Activated T-helper 17 cell treated with anti-CD3 and anti-CD28 coated beads, Interleukin-2, amount 50 U/mL, for 72 hours (primary cell): ENCODE measurements around the gene C11orf91. TPM values are rescaled to one million over a fixed set of nuclear protein-coding genes. Genes with fewer than 3 reads are reported as not detected.

ENCODE experiments used
- ATAC-seq: fragments of 150-1000 bp; cut with Tn5 transposase; replicated peaks from 2 replicates; pipeline ENCODE4 v1.10.0; 2021; ENCODE audit warnings: mild to moderate bottlenecking, moderate library complexity
- H3K27ac Mint-ChIP-seq: one replicate; pipeline ENCODE4 v1.8.0; 2022; ENCODE audit warnings: mixed read lengths
- H3K27me3 Mint-ChIP-seq: one replicate; pipeline ENCODE4 v1.8.0; 2022; ENCODE audit warnings: mixed read lengths
- H3K36me3 Mint-ChIP-seq: one replicate; pipeline ENCODE4 v1.8.0; 2022; ENCODE audit warnings: low read depth, mild to moderate bottlenecking, mixed read lengths
- H3K4me1 Mint-ChIP-seq: one replicate; pipeline ENCODE4 v1.8.0; 2022; ENCODE audit warnings: mixed read lengths
- H3K4me3 Mint-ChIP-seq: one replicate; pipeline ENCODE4 v1.8.0; 2022; ENCODE audit warnings: mild to moderate bottlenecking, mixed read lengths
- H3K9me3 Mint-ChIP-seq: one replicate; pipeline ENCODE4 v1.8.0; 2022; ENCODE audit warnings: mixed read lengths
- total RNA-seq, 2 donors: library from RNA; stranded (reverse); gene quantifications; one replicate each; pipeline ENCODE4 v1.2.3, GENCODE V29; 2022

The C11orf91 gene, protein sequence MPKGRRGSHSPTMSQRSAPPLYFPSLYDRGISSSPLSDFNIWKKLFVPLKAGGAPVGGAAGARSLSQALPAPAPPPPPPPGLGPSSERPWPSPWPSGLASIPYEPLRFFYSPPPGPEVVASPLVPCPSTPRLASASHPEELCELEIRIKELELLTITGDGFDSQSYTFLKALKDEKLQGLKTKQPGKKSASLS
- not detected for total RNA-seq

DNA sequence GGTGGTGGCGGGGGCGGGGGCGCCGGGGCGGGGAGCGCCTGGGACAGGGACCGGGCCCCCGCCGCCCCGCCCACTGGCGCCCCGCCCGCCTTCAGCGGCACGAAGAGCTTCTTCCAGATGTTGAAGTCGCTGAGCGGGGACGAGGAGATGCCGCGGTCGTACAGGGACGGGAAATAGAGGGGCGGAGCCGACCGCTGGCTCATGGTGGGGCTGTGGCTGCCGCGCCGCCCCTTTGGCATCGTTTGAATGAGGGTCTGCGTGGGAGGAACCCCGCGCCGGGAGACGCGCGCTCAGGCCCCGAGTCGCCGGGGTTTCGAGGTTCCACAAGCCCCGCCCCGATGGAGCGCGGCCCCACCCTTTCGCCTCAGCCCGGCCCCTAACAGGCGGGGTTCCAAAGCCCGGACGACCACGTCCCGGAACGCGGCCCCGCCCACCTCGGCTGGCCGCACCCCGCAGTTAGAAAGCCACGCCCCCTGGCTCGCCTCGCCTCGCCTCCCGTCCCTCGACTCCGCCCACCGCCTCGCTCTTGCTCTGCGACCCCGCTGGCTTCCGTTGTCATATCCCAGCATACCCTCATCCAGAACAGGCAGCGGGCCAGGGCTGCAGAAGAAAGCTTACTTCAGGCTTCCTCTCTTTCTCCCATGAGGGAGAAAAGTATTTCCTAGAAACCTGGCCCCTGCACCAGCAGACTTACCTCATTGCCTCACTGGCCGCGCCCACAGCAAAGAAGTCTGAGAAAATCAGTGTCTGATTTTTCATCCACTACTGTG, at the start of gene C11orf91:
C11orf91 (minus strand) TSS at position 325 of the 770 bp plus-strand sequence; CDS start at position 239, 86 bp downstream.
- H3K36me3 Mint-ChIP-seq: no peaks in the 10 kb centered on the region
- no peaks in the 10 kb centered on the region for H3K9me3 Mint-ChIP-seq
- peaks cover 4% of the 10 kb centered on the region for H3K4me1 Mint-ChIP-seq
- peak; percentile 94 for ATAC-seq
- peak within 1 kb of the TSS; percentile 85 for H3K4me3 Mint-ChIP-seq
- peak within 1 kb of the TSS; percentile 51 for H3K27ac Mint-ChIP-seq
- H3K27me3 Mint-ChIP-seq: peaks cover 22% of the 10 kb centered on the region

DNA sequence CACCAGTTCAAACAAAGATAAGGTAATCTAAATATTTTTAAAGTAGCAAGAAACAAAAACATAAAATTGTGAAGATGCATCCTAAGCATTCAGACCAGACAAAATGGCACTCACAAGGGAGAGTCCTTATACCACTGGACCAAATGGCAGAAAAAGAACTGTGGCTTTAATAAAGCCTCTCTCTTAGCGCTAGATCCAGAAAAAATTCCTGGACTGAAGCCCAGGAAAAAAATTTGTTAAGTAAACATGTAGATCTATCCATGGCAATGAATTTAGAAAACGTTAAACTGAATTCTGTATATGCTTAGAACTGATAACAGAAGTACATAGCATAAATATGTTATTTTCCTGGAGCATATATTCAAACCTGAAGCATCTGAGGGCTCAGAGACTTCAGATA, 47.4 kb upstream of the C11orf91 start:
- H3K4me1 Mint-ChIP-seq: peaks cover 1% of the 10 kb centered on the region
- no peak overlapping the region for H3K4me3 Mint-ChIP-seq
- H3K9me3 Mint-ChIP-seq: no peaks in the 10 kb centered on the region
- peaks cover 85% of the 10 kb centered on the region for H3K36me3 Mint-ChIP-seq
- no peaks in the 10 kb centered on the region for H3K27me3 Mint-ChIP-seq
- no peak for ATAC-seq
- no peak overlapping the region for H3K27ac Mint-ChIP-seq

DNA sequence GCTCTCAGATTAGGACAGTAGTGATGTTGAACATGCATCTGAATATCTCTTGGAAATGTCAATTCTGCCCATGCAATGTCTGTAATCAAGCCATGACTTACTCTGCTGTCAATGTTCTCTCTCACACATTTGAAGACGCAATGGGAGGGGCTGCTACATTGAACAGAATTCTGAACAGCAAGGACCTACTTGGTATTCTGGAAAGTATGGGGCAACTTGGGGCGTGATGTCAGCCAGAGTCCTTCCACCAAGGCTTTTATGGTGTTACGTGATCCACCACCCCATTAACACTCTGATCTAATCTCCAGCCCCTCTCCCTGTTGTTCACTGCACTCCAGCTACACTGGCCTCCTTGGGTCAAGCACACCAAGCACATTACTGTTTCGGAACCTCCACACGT, 42.7 kb upstream of the C11orf91 start:
- no peak for ATAC-seq
- Mint-ChIP-seq H3K4me3 (no peak overlapping the region), H3K9me3 (no peaks in the 10 kb centered on the region), H3K27ac (no peak overlapping the region), H3K36me3 (peaks cover 57% of the 10 kb centered on the region), H3K4me1 (peaks cover 5% of the 10 kb centered on the region), H3K27me3 (no peaks in the 10 kb centered on the region)

DNA sequence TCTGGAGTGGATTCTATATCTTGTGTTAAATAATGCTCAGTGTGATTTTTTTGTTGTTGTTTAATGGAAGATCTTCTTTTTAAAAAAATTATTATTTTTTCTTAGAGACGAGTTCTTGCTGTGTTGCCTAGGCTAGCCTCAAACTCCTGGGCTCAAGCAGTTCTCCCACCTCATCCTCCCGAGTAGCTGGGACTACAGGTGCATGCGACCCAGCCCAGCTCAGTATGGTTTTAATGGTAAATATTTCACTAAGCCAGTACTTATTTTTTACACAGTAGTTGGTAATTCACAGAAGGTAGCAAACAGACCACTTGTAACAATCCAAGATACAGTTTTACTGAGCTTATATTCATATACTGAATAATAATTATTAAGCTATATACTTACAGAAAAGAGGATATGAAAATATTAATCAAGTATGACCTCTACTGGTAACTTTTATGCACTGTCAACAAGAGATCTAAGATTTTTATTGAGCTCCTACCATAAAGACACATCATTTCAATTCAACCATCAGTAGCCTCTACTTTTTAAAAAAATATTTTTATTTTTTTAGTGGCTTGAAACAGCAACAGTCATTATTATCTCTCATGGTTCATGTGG, 41.7 kb upstream of the C11orf91 start:
- H3K36me3 Mint-ChIP-seq: peaks cover 47% of the 10 kb centered on the region
- H3K9me3 Mint-ChIP-seq: no peaks in the 10 kb centered on the region
- no peak overlapping the region for H3K4me3 Mint-ChIP-seq
- ATAC-seq: no peak
- peaks cover 5% of the 10 kb centered on the region for H3K4me1 Mint-ChIP-seq
- H3K27ac Mint-ChIP-seq: no peak overlapping the region
- H3K27me3 Mint-ChIP-seq: no peaks in the 10 kb centered on the region

DNA sequence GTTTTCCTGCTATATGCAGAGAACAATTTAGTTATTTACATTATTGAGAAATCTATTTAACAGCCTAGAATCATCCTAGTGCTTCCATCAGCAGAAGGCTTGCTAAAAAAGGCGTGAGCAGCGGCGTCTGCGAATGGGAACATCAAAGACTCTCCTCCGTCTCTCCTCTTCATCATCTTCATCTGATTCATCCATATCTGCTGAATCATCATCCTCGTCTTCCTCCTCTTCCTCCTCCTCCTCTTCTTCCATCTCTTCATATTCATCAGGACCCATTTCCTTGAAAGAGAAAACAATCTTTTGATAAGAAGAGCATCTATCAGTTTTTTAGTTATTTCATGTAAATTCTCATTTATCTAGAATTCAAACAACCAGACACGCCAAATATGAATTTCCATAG, 41.2 kb upstream of the C11orf91 start:
- H3K4me3 Mint-ChIP-seq: no peak overlapping the region
- no peaks in the 10 kb centered on the region for H3K27me3 Mint-ChIP-seq
- no peak overlapping the region for H3K27ac Mint-ChIP-seq
- H3K36me3 Mint-ChIP-seq: peaks cover 42% of the 10 kb centered on the region
- H3K4me1 Mint-ChIP-seq: peaks cover 5% of the 10 kb centered on the region
- ATAC-seq: no peak
- H3K9me3 Mint-ChIP-seq: no peaks in the 10 kb centered on the region

DNA sequence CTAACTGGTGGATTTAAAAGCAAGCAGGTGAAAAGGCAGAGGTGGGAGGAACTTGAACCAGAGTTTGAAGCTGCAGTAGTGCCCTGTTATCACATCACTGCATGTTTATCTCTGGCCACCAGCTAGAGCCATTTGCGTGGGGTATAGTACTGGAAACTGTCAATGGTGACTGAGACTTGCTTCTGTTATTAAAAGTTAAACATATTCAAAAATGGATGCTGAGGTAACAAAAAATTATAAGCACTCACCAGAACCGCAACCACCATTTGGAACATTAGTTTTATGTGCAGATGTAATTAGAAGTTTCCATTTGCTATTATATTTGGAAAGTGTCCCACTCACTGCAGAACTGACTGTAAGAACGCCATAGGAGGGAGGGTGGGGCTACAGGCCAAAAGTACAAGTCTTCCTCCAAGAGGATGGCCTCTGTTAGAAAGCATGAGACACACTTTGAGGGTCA, 36.8 kb upstream of the C11orf91 start:
- Mint-ChIP-seq H3K4me3 (peak overlapping the region; percentile 94), H3K27ac (no peak overlapping the region), H3K9me3 (no peaks in the 10 kb centered on the region), H3K4me1 (peaks cover 25% of the 10 kb centered on the region), H3K27me3 (no peaks in the 10 kb centered on the region), H3K36me3 (peaks cover 32% of the 10 kb centered on the region)
- no peak for ATAC-seq

DNA sequence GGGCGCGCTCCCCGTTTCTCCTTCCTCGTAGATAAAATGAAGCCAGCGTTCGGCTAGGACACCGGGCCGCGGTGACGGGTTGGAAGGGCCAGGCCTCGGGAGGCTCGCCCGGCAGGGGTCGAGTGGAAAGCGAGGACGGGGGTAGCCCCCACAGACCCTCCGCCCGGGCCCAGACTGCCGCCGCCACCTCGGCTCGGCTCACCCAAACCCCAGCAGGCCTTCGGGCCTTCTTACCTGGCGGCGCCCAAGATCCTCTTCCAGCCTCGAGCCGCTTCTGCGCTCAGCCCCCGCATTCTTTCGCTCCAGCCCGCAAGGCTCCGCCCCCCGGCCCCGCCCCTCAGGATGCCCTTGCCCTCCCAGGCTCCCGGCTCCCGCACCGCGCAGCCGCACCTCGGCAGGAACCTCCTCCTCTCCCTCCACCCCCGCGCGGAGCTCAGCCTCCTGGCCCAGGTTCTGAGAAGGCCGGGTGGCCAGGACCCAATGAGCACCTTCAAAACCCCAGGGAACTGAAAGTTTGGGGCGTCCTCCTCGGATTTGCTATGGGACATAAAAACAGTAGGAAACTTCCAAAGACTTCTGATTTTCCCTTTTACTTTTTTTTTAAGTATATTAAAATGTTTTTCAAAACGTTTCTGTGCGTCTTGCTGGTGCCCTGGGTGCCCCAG, 35.7 kb upstream of the C11orf91 start, which contains the start of gene CD59:
CD59 (minus strand) TSS at position 276 of the 665 bp plus-strand sequence. CDS start 13,978 bp downstream, outside the sequence.
- Mint-ChIP-seq H3K27ac (peak within 1 kb of the TSS; percentile 93), H3K27me3 (no peaks in the 10 kb centered on the region), H3K4me3 (peak within 1 kb of the TSS; percentile 94), H3K36me3 (peaks cover 37% of the 10 kb centered on the region), H3K9me3 (no peaks in the 10 kb centered on the region), H3K4me1 (peaks cover 27% of the 10 kb centered on the region)
- ATAC-seq: peak; percentile 62

DNA sequence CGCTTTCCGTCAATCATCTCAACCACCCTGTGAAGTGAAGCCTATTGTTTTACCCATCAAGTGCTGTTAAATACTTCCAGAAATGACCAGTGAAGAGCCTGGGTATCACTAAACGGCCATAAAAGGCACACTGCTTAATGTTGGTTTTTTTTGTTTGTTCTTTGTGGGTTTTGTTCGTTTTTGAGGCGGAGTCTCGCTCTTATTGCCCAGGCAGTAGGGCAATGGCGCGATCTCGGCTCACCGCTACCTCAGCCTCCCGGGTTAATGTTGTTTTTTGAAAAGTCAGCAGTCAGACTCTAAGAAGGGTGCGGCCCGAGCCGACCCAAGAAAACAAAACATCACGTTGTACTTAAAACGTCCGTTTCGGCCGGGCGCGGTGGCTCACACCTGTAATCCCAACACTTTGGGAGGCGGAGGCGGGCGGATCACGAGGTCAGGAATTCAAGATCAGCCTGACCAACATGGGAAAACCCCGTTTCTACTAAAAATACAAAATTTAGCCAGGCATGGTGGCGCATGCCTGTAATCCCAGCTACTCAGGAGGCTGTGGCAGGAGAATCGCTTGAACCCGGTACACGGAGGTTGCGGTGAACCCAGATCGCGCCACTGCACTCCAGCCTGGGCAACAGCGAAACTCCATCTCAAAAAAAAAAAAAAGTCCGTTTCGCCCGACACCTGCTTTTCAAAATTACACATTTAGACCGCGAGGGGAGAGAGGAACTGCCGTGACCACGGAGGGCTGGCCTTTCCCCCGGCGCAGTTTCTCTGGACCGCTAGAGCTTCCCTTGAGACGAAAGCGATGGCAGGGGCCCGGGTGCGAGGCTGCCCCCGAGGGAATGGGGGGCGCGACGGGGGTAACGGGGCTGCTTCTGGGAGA, 34.9 kb upstream of the C11orf91 start:
- peaks cover 27% of the 10 kb centered on the region for H3K4me1 Mint-ChIP-seq
- peak; percentile 59 for ATAC-seq
- no peaks in the 10 kb centered on the region for H3K27me3 Mint-ChIP-seq
- H3K36me3 Mint-ChIP-seq: peaks cover 42% of the 10 kb centered on the region
- peak overlapping the region; percentile 93 for H3K27ac Mint-ChIP-seq
- H3K9me3 Mint-ChIP-seq: no peaks in the 10 kb centered on the region
- H3K4me3 Mint-ChIP-seq: peak overlapping the region; percentile 94

DNA sequence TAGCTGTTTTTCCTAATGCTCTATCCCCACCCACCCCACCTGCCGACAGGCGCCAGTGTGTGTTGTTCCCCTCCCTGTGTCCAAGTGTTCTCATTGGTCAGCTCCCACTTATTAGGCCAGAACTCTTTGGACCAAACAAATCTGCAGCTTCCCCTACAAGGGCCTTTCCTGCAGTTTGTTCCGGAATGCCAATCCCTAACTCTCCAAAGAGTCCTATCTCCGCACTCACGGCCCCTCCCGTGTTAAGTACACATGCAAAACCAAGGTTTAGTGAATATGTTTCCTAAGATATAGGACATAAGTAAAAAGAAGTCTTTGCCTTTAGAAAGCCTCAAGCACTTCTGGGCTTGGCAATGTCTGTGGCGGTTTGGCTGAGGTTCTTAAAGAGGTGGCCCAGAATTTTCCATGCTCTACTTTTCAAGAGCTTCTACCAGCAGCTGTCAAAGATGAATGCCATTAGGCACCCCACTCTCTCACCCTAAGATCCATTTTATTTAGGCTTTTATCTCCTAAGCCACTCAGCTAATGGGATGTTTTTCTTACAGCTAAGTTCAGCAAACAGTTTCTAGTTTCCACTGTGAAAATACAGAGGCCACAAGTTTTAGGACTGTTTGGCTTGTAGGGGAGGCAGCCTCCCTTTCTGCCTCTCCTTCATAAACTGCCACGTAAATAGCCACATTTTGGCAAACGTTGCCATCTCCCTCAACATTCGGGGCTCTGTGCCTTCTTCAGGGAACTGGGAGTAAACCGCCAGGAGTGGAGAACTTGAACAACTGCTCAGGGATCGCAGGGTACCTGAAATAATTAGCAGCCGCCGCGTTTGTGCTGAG, 34.0 kb upstream of the C11orf91 start:
- peaks cover 46% of the 10 kb centered on the region for H3K36me3 Mint-ChIP-seq
- no peaks in the 10 kb centered on the region for H3K9me3 Mint-ChIP-seq
- no peaks in the 10 kb centered on the region for H3K27me3 Mint-ChIP-seq
- peak overlapping the region; percentile 93 for H3K27ac Mint-ChIP-seq
- no peak for ATAC-seq
- peaks cover 27% of the 10 kb centered on the region for H3K4me1 Mint-ChIP-seq
- peak overlapping the region; percentile 94 for H3K4me3 Mint-ChIP-seq

DNA sequence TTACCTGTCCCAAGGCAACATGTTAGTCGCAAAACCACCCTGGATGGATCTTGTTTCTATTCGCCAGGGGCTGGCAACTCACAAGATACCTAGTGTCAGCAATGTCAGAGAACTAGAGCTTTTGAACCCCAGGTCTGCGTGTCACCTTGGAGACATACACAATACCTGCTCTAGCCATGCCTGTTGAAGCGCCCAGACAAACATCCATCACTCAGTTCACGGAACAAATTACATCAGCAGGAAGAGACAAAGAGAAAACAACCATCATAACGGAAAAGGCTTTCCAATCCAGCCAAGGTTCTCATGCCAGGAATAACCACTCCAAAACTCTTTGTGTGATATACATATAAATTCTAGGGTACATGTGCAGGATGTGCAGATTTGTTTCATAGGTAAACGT, 33.4 kb upstream of the C11orf91 start:
- no peaks in the 10 kb centered on the region for H3K9me3 Mint-ChIP-seq
- peaks cover 51% of the 10 kb centered on the region for H3K36me3 Mint-ChIP-seq
- H3K27ac Mint-ChIP-seq: no peak overlapping the region
- H3K27me3 Mint-ChIP-seq: no peaks in the 10 kb centered on the region
- ATAC-seq: no peak
- peak overlapping the region; percentile 94 for H3K4me3 Mint-ChIP-seq
- H3K4me1 Mint-ChIP-seq: peaks cover 31% of the 10 kb centered on the region

DNA sequence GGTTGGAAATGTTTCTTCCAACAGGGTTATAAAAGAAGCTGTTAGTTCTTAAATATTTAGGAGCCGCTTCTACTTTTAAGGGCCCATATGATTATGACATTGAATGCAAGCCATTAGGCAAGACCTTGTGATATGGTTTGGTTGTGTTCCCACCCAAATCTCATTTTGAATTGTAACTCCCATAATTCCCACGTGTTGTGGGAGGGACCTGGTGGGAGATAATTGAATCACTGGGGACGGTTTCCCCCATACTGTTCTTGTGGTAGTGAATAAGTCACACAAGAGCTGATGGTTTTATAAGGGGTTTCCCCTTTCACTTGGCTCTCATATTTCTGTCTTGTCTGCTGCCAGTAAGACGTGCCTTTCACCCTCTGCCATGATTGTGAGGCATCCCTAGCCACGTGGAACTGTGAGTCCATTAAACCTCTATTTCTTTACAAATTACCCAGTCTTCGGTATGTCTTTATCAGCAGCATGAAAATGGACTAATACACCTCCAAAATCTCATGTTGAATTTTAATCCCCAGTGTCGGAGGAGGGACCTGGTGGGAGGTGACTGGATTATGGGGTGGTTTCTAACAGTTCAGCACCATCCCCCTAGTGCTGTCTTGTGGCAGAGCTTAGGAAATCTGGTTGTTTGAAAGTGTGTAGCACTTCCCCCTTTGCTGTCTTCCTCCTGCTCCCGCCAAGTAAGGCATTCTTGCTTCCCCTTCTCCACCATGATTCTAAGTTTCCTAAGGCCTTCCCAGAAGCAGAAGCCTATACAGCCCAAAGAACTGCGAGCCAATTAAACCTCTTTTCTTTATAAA, 31.3 kb upstream of the C11orf91 start:
- peak overlapping the region; percentile 94 for H3K4me3 Mint-ChIP-seq
- peaks cover 38% of the 10 kb centered on the region for H3K4me1 Mint-ChIP-seq
- peak; percentile 72 for ATAC-seq
- H3K27ac Mint-ChIP-seq: peak overlapping the region; percentile 70
- no peaks in the 10 kb centered on the region for H3K9me3 Mint-ChIP-seq
- H3K36me3 Mint-ChIP-seq: peaks cover 63% of the 10 kb centered on the region
- H3K27me3 Mint-ChIP-seq: no peaks in the 10 kb centered on the region

DNA sequence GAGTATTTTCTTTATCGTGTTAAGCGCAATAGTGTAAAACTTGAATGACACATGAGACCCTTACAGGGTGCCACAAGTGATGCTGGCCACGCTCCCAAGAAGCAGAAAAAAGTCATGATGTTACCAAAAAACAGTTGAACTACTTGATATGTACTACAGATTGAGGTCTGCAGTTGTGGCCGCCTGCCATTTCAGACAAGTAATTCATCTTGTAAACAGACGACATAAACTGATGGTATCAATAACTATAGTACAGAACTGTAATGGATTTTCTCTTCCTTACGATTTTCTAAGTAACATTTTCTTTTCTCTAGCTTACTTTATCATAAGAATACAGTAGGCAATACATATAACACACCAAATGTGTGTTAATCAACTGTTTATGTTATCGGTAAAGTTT, 30.1 kb upstream of the C11orf91 start:
- peak overlapping the region; percentile 25 for H3K4me3 Mint-ChIP-seq
- H3K27me3 Mint-ChIP-seq: no peaks in the 10 kb centered on the region
- ATAC-seq: no peak
- H3K36me3 Mint-ChIP-seq: peaks cover 67% of the 10 kb centered on the region
- peaks cover 46% of the 10 kb centered on the region for H3K4me1 Mint-ChIP-seq
- no peaks in the 10 kb centered on the region for H3K9me3 Mint-ChIP-seq
- no peak overlapping the region for H3K27ac Mint-ChIP-seq
